Measurements from ENCODE around the gene ADK. TPM values are rescaled to one million over a fixed set of nuclear protein-coding genes. Genes with fewer than 3 reads are reported as not detected.
"Not testable (repeated sequence)": the region's sequence is repeated elsewhere in the genome, so short reads cannot be mapped to it uniquely, and the experiment has no call there.

Gene ADK
- total RNA-seq, 1 donor from 2014 or later, result 13.1 TPM

DNA sequence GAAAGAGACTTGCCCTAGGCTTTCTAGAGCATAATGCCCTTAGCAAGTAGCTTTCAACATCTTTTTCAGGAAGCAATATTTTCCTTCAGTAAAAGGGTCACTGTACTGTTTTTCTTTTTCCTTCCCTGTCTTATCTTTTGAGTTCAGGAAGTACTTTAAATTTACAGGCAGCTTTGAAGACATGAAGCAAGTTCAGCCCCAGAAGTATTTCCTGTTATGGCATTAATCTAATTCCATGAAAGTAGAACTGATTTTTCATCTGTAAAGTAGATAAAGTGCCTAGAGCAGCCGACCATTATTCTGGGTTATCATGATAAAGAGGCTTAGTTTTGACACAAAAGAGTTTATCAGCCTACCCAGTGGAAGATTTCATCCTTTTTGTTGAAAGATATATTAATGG lies 288.2 kb downstream of the ADK start:
- no peak overlapping the region for H3K27ac Mint-ChIP-seq (ENCODE audit: unreplicated experiment)

DNA sequence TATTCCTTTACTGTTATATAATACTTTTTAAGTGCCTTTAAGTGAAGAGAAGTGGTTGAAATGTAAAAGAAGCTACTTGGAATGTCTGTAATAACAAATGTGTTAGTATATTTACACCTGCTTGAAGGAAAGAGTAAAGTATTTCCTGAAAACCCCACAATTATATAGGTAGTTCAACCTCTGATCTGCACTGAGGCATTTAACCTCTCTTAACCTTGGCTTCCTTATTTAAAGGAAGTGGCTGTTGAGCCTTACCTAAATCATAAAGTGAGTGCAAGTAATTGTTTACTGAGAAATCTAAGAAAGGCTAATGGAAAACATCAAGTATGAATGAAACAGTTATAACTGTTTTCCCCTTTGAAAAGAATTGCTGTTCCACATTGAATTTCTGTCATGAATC lies 294.5 kb downstream of the ADK start:
- no peaks in the 10 kb centered on the region for H3K9me3 Mint-ChIP-seq (ENCODE audit: unreplicated experiment)
- DNase-seq (ENCODE audit: low spot score), result no peak
- H3K27ac Mint-ChIP-seq (ENCODE audit: unreplicated experiment), result no peak overlapping the region
- no peaks in the 10 kb centered on the region for H3K36me3 Mint-ChIP-seq (ENCODE audit: low read depth, unreplicated experiment)
- H3K27me3 Mint-ChIP-seq (ENCODE audit: unreplicated experiment), result no peaks in the 10 kb centered on the region
- TF ChIP-seq CTCF (IDR thresholded peaks at IDR 0.05; ENCODE audit: unreplicated experiment), result no peak
- H3K4me1 Mint-ChIP-seq (ENCODE audit: unreplicated experiment), result peaks cover 3% of the 10 kb centered on the region
- H3K4me3 Mint-ChIP-seq (ENCODE audit: unreplicated experiment), result no peak overlapping the region

More for the DNA sequence above, 288.2 kb downstream of the ADK start:
- no peak for TF ChIP-seq CTCF (IDR thresholded peaks at IDR 0.05; ENCODE audit: unreplicated experiment)
- H3K4me3 Mint-ChIP-seq (ENCODE audit: unreplicated experiment), result no peak overlapping the region
- H3K36me3 Mint-ChIP-seq (ENCODE audit: low read depth, unreplicated experiment), result no peaks in the 10 kb centered on the region
- H3K9me3 Mint-ChIP-seq (ENCODE audit: unreplicated experiment), result no peaks in the 10 kb centered on the region
- DNase-seq (ENCODE audit: low spot score), result no peak
- no peaks in the 10 kb centered on the region for H3K27me3 Mint-ChIP-seq (ENCODE audit: unreplicated experiment)
- H3K4me1 Mint-ChIP-seq (ENCODE audit: unreplicated experiment), result peaks cover 9% of the 10 kb centered on the region

GRCh38 chr10:74450602-74451001 lies 299.6 kb downstream of the ADK start:
- Mint-ChIP-seq H3K9me3 (ENCODE audit: unreplicated experiment) (no peaks in the 10 kb centered on the region), H3K27ac (ENCODE audit: unreplicated experiment) (no peak overlapping the region), H3K27me3 (ENCODE audit: unreplicated experiment) (no peaks in the 10 kb centered on the region), H3K36me3 (ENCODE audit: low read depth, unreplicated experiment) (no peaks in the 10 kb centered on the region), H3K4me1 (ENCODE audit: unreplicated experiment) (peaks cover 3% of the 10 kb centered on the region), H3K4me3 (ENCODE audit: unreplicated experiment) (no peak overlapping the region)
- TF ChIP-seq CTCF (IDR thresholded peaks at IDR 0.05; ENCODE audit: unreplicated experiment), result no peak
- DNase-seq (ENCODE audit: low spot score), result no peak

DNA sequence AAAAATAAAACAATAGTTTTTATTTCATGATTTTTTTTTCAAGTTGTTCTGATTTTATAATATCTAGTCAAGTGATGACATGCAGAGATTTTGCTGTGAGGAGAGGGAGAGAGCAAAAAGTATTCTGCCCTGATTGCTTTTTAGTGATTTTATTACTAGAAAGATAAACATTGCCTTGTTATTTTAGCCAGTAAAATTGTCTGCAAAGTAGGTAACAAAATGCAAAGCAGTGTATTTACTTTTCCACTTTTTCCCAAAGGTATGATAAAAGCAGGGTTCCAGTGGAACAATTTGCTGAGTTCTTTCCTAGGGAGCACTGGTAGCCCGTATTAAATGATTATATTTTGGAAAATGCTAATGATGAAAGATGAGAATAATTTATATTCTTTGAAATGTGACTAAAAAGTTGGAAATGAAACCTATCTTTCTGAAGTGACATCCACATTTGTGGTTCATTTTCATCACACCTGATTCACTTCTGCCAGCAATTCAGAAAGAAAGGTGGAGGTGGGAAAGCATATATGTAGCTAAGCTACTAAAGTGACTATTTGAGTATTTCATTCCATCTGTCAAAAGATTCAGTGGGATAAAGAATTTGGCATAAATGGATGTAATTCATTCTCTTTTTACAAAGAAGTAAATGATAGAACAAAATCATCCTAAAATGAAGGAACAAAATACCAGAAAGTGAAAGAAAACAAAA lies 300.3 kb downstream of the ADK start:
- Mint-ChIP-seq H3K27me3 (ENCODE audit: unreplicated experiment) (no peaks in the 10 kb centered on the region), H3K36me3 (ENCODE audit: low read depth, unreplicated experiment) (no peaks in the 10 kb centered on the region), H3K27ac (ENCODE audit: unreplicated experiment) (no peak overlapping the region), H3K4me3 (ENCODE audit: unreplicated experiment) (no peak overlapping the region), H3K4me1 (ENCODE audit: unreplicated experiment) (peaks cover 3% of the 10 kb centered on the region), H3K9me3 (ENCODE audit: unreplicated experiment) (no peaks in the 10 kb centered on the region)
- DNase-seq (ENCODE audit: low spot score), result no peak
- TF ChIP-seq CTCF (IDR thresholded peaks at IDR 0.05; ENCODE audit: unreplicated experiment), result no peak

DNA sequence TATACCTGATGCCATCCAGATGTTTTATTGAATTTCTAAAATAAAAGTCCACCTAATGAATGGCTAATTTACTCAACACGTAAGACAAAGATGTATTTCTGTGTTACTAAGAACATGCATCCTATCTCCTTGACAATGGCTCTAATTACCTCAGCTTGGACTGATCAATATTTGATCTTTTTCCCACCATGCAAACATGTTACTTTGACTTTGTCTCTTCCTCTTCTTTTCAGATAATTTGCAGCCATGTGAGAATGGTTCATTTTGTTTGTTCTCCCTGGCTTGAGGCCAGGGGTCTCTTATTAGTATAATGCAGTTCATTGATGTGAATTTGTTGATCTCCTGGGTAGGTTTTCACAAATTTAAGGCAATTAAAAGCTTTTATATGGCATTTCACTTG lies 302.1 kb downstream of the ADK start:
- no peak for TF ChIP-seq CTCF (IDR thresholded peaks at IDR 0.05; ENCODE audit: unreplicated experiment)
- Mint-ChIP-seq H3K36me3 (ENCODE audit: low read depth, unreplicated experiment) (no peaks in the 10 kb centered on the region), H3K27me3 (ENCODE audit: unreplicated experiment) (no peaks in the 10 kb centered on the region), H3K4me3 (ENCODE audit: unreplicated experiment) (no peak overlapping the region), H3K27ac (ENCODE audit: unreplicated experiment) (no peak overlapping the region), H3K4me1 (ENCODE audit: unreplicated experiment) (no peaks in the 10 kb centered on the region), H3K9me3 (ENCODE audit: unreplicated experiment) (no peaks in the 10 kb centered on the region)
- DNase-seq (ENCODE audit: low spot score), result no peak

- H3K9me3 Mint-ChIP-seq (ENCODE audit: unreplicated experiment); DNase-seq (ENCODE audit: low spot score); H3K4me3 Mint-ChIP-seq (ENCODE audit: unreplicated experiment); H3K27ac Mint-ChIP-seq (ENCODE audit: unreplicated experiment); H3K27me3 Mint-ChIP-seq (ENCODE audit: unreplicated experiment); H3K36me3 Mint-ChIP-seq (ENCODE audit: low read depth, unreplicated experiment): not testable (repeated sequence)
- peaks cover 11% of the 10 kb centered on the region for H3K4me1 Mint-ChIP-seq (ENCODE audit: unreplicated experiment)
Observed at GRCh38 chr10:74457478-74457877, 306.5 kb downstream of the ADK start.

All from endothelial cell (in vitro differentiated cells).